HG03196 (cell line): ENCODE data around the gene SLC49A3.

Experiments
- ATAC-seq: cut with Tn5 transposase; IDR thresholded peaks from one replicate; pipeline ENCODE4 v1.9.1; 2021; ENCODE audit not compliant: unreplicated experiment

Gene SLC49A3

GRCh38 chr4:634599-634985, 54.4 kb downstream of the SLC49A3 start:
- no peak for ATAC-seq

DNA sequence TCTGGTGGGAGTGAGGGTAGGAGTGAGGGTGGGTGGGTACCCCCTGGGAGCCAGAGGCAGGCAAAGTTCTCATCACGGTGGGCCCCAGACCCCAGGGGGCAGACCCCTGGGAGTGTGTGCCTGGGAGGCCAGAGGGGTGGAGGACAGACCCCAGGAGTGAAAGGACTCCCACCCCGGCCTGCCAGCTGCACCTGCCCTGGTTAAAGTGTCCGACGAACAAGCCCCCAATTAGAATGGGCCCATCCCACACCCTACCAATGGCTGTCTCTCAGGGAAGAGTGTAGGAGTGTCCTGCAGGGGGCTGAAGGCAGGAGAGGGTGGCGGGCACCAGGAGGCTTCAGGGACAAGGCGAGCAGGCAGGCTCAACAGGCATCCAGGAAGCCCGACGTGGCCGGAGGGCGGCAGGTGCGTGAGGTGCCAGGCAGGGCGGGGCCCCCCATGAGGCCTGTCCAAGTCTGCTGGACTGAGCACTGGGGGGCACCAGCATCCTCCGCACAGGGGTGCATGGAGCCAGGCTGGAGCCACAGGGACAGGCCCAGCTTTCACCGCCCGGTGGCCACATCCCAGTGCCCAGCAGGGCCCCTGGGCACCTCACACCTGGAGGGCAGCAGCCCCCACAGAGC, 54.9 kb downstream of the SLC49A3 start:
- ATAC-seq, result no peak

- ATAC-seq, result no peak
Measured at GRCh38 chr4:633406-633805, 55.5 kb downstream of the SLC49A3 start.

DNA sequence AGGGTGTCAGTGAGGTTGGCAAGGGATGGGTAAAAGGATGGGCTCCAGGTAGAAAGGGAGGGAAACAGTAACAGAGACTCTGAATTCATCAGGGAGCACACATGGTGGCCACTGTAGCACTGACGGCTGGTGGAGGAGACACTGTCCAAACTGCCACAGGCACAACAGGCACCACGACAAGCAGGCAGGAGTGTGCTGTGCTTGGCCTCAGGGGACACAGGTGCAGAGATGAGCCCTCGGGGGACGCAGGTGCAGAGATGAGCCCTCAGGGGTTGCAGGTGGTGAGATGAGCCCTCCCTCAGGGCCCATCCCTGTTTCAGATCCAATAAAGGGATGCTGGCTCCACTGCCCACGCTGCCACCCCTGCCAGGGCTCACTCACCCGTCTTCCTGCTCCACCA, 56.0 kb downstream of the SLC49A3 start:
- ATAC-seq, result no peak

GRCh38 chr4:632196-632790, 56.7 kb downstream of the SLC49A3 start:
- ATAC-seq, result no peak
